GM12865 (cell line): ENCODE measurements around the gene LPP.

Experiments used
- DNase-seq: peaks from one replicate; pipeline ENCODE4 v3.0.0; 2010; ENCODE audit warnings: low read depth
- H3K4me3 ChIP-seq: 2 replicates; pipeline ENCODE4 v1.5.1; 2011; ENCODE audit warnings: mild to moderate bottlenecking, low read depth, low read length, control low read depth
- TF ChIP-seq, protein P1 (sequence below): IDR thresholded peaks from 2 replicates; pipeline ENCODE4 v1.5.1; 2011; ENCODE audit warnings: low read length, control low read depth, low read depth, inconsistent platforms; ENCODE audit not compliant: insufficient read depth; ENCODE audit errors: missing control alignments

The LPP gene

DNA sequence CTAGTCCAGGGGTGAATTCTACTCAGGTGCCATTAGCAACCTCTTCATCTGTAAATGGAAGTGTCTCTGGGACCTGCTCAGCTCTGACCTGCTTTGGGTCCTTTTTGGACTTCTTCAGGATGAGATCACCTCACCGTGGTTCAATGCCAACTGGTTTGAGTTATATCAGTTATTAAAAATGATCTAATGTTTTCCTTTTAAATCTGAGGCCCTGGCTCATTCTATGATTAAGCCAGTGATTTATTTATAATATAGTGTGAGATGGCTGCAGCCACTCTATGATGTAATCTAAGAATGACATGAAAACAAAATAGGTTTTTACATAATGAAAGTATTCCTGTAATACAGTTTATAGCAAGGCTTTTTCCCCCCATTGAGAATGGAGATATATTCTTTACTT is 79.4 kb downstream of the LPP start:
- TF ChIP-seq, protein P1, sequence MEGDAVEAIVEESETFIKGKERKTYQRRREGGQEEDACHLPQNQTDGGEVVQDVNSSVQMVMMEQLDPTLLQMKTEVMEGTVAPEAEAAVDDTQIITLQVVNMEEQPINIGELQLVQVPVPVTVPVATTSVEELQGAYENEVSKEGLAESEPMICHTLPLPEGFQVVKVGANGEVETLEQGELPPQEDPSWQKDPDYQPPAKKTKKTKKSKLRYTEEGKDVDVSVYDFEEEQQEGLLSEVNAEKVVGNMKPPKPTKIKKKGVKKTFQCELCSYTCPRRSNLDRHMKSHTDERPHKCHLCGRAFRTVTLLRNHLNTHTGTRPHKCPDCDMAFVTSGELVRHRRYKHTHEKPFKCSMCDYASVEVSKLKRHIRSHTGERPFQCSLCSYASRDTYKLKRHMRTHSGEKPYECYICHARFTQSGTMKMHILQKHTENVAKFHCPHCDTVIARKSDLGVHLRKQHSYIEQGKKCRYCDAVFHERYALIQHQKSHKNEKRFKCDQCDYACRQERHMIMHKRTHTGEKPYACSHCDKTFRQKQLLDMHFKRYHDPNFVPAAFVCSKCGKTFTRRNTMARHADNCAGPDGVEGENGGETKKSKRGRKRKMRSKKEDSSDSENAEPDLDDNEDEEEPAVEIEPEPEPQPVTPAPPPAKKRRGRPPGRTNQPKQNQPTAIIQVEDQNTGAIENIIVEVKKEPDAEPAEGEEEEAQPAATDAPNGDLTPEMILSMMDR: no peak
- no peak for DNase-seq
- H3K4me3 ChIP-seq: no peak overlapping the region

DNA sequence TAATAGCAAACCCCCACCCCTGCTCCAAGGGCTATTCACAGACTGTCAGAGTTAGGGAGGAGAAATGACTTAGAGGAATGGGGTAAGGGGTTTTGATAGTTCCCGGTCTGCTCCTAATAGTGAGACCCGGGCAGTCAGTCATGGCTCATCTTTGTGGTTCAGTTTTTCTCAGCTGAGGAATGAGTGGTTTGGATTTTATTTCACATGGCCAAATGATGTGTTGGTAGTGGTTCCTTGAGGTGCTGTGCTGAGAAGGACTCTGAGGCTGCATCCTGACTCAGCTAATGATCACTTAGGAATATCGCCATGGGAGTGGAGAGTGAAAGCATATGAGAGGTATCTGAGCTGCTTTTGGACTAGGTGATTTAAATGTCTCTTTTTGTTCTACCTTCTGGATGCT is 80.2 kb downstream of the LPP start:
- no peak for DNase-seq
- H3K4me3 ChIP-seq: no peak overlapping the region
- TF ChIP-seq, protein P1: no peak

- TF ChIP-seq, protein P1: no peak
- no peak overlapping the region for H3K4me3 ChIP-seq
- DNase-seq: peak; percentile 6
Observed at GRCh38 chr3:188236271-188236670, 82.3 kb downstream of the LPP start.

DNA sequence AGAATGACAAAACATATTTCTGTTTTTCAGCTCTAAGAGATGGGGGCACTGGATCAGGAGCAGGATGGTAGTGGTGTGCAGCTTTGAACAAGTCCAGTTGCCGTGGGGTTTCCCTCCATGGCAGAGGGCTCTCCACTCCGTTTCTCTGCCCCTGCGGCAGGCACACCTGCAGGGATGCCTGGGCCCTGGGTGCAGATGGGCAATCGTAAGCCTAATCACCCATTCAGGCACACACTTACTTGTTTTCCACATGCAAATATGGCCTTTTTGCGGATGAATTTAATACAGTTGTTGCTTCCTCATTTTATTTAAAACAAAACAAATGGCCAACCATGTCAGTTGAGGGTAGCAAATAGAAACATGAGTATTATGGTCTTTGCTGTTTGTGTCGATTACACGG is 85.1 kb downstream of the LPP start:
- TF ChIP-seq, protein P1: no peak
- no peak for DNase-seq
- H3K4me3 ChIP-seq: no peak overlapping the region

DNA sequence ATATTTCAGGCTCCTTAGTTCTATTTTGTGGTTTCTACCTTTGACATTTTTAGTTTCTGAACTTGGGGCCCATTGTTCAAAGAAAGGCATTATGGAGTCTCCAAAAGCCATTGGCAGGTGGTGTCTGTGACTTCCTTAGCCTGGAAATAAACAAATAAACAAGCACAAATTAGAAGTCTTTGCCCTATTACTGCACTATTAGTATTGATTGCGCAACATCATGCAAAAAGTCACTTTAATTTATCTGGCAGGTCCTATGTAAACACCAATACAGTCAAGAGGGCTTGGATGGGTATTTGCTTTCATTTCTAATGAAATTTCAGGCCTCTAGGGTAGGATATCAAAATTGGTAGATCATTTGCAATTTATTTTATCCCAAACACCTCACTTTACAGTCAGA is 85.6 kb downstream of the LPP start:
- TF ChIP-seq, protein P1: no peak
- H3K4me3 ChIP-seq: no peak overlapping the region
- DNase-seq: no peak

- TF ChIP-seq, protein P1: no peak
- no peak for DNase-seq
- H3K4me3 ChIP-seq: no peak overlapping the region
Observed at GRCh38 chr3:188240189-188240981, 86.4 kb downstream of the LPP start.

- DNase-seq: no peak
- no peak overlapping the region for H3K4me3 ChIP-seq
- TF ChIP-seq, protein P1: no peak
Observed at GRCh38 chr3:188241072-188241471, 87.1 kb downstream of the LPP start.
